Mononuclear cell (primary cell): ENCODE results near the gene VPS51. TPM values are rescaled to one million over a fixed set of nuclear protein-coding genes. Genes with fewer than 3 reads are reported as not detected.
"Not testable (repeated sequence)": the region's sequence is repeated elsewhere in the genome, so short reads cannot be mapped to it uniquely, and the experiment has no call there.

Experiments used
- H3K27me3 ChIP-seq: 2 replicates; pipeline ENCODE4 v1.6.0; 2011; ENCODE audit warnings: low read length, control low read depth; ENCODE audit not compliant: insufficient read depth
- H3K4me1 ChIP-seq: 2 replicates; pipeline ENCODE4 v1.5.1; 2011; ENCODE audit warnings: mild to moderate bottlenecking, low read length, control low read depth; ENCODE audit not compliant: insufficient read depth
- H3K4me3 ChIP-seq: 2 replicates; pipeline ENCODE4 v1.5.1; 2011; ENCODE audit warnings: mild to moderate bottlenecking, low read length, moderate library complexity
- H3K9me3 ChIP-seq: 2 replicates; pipeline ENCODE4 v1.5.1; 2011; ENCODE audit warnings: low read depth, mild to moderate bottlenecking, control low read depth, low read length
- total RNA-seq: library from RNA; depleted of rRNA; stranded (reverse); fragments of >200 nt; gene quantifications from one replicate; pipeline ENCODE4 v1.2.3, GENCODE V29; 2012

The VPS51 gene
- total RNA-seq, 1 donor: 397 TPM

- Histone ChIP-seq H3K27me3 (no peaks in the 10 kb centered on the region), H3K4me1 (peaks cover 42% of the 10 kb centered on the region), H3K4me3 (no peak overlapping the region), H3K9me3 (no peaks in the 10 kb centered on the region)
These were observed 51.5 kb downstream of the VPS51 start for GRCh38 chr11:65147352-65148075.

GRCh38 chr11:65148657-65149056, 52.6 kb downstream of the VPS51 start:
- Histone ChIP-seq H3K4me3 (no peak overlapping the region), H3K4me1 (peaks cover 47% of the 10 kb centered on the region), H3K9me3 (no peaks in the 10 kb centered on the region), H3K27me3 (no peaks in the 10 kb centered on the region)

GRCh38 chr11:65150131-65150508, 54.1 kb downstream of the VPS51 start:
- H3K27me3 ChIP-seq, H3K4me3 ChIP-seq, H3K9me3 ChIP-seq: not testable (repeated sequence)
- peaks cover 47% of the 10 kb centered on the region for H3K4me1 ChIP-seq

- Histone ChIP-seq H3K9me3 (no peaks in the 10 kb centered on the region), H3K4me1 (peaks cover 47% of the 10 kb centered on the region), H3K4me3 (no peak overlapping the region), H3K27me3 (no peaks in the 10 kb centered on the region)
These were observed 54.7 kb downstream of the VPS51 start for GRCh38 chr11:65150509-65151299.

GRCh38 chr11:65151331-65151899, 55.4 kb downstream of the VPS51 start:
- no peaks in the 10 kb centered on the region for H3K27me3 ChIP-seq
- no peak overlapping the region for H3K4me3 ChIP-seq
- no peaks in the 10 kb centered on the region for H3K9me3 ChIP-seq
- H3K4me1 ChIP-seq: peaks cover 44% of the 10 kb centered on the region

GRCh38 chr11:65152122-65152521, 56.1 kb downstream of the VPS51 start:
- Histone ChIP-seq H3K4me1 (peaks cover 46% of the 10 kb centered on the region), H3K4me3 (no peak overlapping the region), H3K9me3 (no peaks in the 10 kb centered on the region), H3K27me3 (no peaks in the 10 kb centered on the region)

GRCh38 chr11:65156256-65156655, 60.2 kb downstream of the VPS51 start:
- Histone ChIP-seq H3K4me3 (no peak overlapping the region), H3K27me3 (no peaks in the 10 kb centered on the region)

GRCh38 chr11:65156926-65157325, 60.9 kb downstream of the VPS51 start:
- Histone ChIP-seq H3K27me3 (no peaks in the 10 kb centered on the region), H3K9me3 (no peaks in the 10 kb centered on the region), H3K4me1 (peaks cover 16% of the 10 kb centered on the region), H3K4me3 (no peak overlapping the region)

More at GRCh38 chr11:65156256-65156655, 60.2 kb downstream of the VPS51 start:
- H3K9me3 ChIP-seq: no peaks in the 10 kb centered on the region
- peaks cover 23% of the 10 kb centered on the region for H3K4me1 ChIP-seq

GRCh38 chr11:65157336-65157735, 61.3 kb downstream of the VPS51 start:
- peaks cover 12% of the 10 kb centered on the region for H3K4me1 ChIP-seq
- H3K4me3 ChIP-seq: no peak overlapping the region
- H3K9me3 ChIP-seq: no peaks in the 10 kb centered on the region
- no peaks in the 10 kb centered on the region for H3K27me3 ChIP-seq

- Histone ChIP-seq H3K27me3 (no peaks in the 10 kb centered on the region), H3K4me3 (no peak overlapping the region), H3K4me1 (peaks cover 6% of the 10 kb centered on the region), H3K9me3 (no peaks in the 10 kb centered on the region)
These were observed 63.0 kb downstream of the VPS51 start for GRCh38 chr11:65159012-65159411.

- Histone ChIP-seq H3K9me3 (no peaks in the 10 kb centered on the region), H3K4me3 (no peak overlapping the region), H3K27me3 (no peaks in the 10 kb centered on the region), H3K4me1 (peaks cover 6% of the 10 kb centered on the region)
These were observed 64.6 kb downstream of the VPS51 start for GRCh38 chr11:65160643-65161042.

Other genes with a start within 250 kb of the VPS51 start
- 183 TPM for gene EHD1, start 217.6 kb upstream of the VPS51 start, total RNA-seq
- 80.2 TPM for gene ATG2A, start 179.0 kb upstream of the VPS51 start, total RNA-seq
- gene PPP2R5B, start 171.5 kb upstream of the VPS51 start, total RNA-seq: 5.8 TPM
- not detected for gene GPHA2, start 160.3 kb upstream of the VPS51 start, total RNA-seq
- gene MAJIN, start 124.1 kb upstream of the VPS51 start, total RNA-seq: not detected
- not detected for gene BATF2, start 99.2 kb upstream of the VPS51 start, total RNA-seq
- gene ARL2, start 82.1 kb upstream of the VPS51 start, total RNA-seq: 14.2 TPM
- gene SNX15, start 68.8 kb upstream of the VPS51 start, total RNA-seq: 12.9 TPM
- 0.52 TPM for gene SAC3D1, start 55.0 kb upstream of the VPS51 start, total RNA-seq
- 6.6 TPM for gene NAALADL1, start 37.7 kb upstream of the VPS51 start, total RNA-seq
- not detected for gene CDCA5, start 12.2 kb upstream of the VPS51 start, total RNA-seq
- gene ZFPL1, start 12.0 kb upstream of the VPS51 start, total RNA-seq: 17.6 TPM
- gene TM7SF2, start 15.7 kb downstream of the VPS51 start, total RNA-seq: 9.1 TPM
- 5.7 TPM for gene ZNHIT2, start 21.5 kb downstream of the VPS51 start, total RNA-seq
- gene FAU, start 25.9 kb downstream of the VPS51 start, total RNA-seq: 338 TPM
- 40.7 TPM for gene MRPL49, start 26.1 kb downstream of the VPS51 start, total RNA-seq
- 23.6 TPM for gene SYVN1, start 38.3 kb downstream of the VPS51 start, total RNA-seq
- gene SPDYC, start 74.0 kb downstream of the VPS51 start, total RNA-seq: not detected
- gene CAPN1, start 85.7 kb downstream of the VPS51 start, total RNA-seq: 76.2 TPM
- gene POLA2, start 165.7 kb downstream of the VPS51 start, total RNA-seq: 12.2 TPM
- not detected for gene CDC42EP2, start 218.7 kb downstream of the VPS51 start, total RNA-seq
- gene DPF2, start 237.6 kb downstream of the VPS51 start, total RNA-seq: 39.6 TPM